ENCODE results near the gene SORCS2.

DNA sequence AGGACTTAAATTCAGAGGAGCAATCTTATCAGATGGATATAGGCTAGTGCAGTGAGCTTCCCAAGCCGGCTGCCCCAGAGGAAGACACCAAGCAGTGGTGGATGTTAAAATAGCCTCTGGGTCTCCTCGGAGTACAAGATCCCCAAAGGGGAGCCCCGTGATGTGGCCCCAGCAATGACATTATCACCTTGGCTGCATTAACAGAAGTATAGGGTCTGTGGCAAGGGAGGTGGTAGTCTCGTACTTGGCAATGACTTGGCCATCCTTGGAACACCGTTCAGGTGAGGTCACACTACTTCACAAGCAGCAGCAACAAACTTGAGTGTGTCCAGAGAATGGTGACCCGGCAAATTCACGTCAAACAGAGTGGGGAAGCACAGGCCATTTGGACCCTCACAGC, 174.6 kb downstream of the SORCS2 start:
- TF ChIP-seq, protein P1, sequence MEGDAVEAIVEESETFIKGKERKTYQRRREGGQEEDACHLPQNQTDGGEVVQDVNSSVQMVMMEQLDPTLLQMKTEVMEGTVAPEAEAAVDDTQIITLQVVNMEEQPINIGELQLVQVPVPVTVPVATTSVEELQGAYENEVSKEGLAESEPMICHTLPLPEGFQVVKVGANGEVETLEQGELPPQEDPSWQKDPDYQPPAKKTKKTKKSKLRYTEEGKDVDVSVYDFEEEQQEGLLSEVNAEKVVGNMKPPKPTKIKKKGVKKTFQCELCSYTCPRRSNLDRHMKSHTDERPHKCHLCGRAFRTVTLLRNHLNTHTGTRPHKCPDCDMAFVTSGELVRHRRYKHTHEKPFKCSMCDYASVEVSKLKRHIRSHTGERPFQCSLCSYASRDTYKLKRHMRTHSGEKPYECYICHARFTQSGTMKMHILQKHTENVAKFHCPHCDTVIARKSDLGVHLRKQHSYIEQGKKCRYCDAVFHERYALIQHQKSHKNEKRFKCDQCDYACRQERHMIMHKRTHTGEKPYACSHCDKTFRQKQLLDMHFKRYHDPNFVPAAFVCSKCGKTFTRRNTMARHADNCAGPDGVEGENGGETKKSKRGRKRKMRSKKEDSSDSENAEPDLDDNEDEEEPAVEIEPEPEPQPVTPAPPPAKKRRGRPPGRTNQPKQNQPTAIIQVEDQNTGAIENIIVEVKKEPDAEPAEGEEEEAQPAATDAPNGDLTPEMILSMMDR (conservative IDR thresholded peaks at IDR 0.05; ENCODE audit: low read depth, low read length): no peak
- TF ChIP-seq EZH2 (IDR thresholded peaks at IDR 0.05; ENCODE audit: borderline replicate concordance, low read depth, low read length, poor library complexity, severe bottlenecking): no peak

Measured in A673 (cell line).